ENCODE measurements around the gene SLC16A10.

GRCh38 chr6:111050261-111051023 lies 36.9 kb upstream of the SLC16A10 start:
- no peak for TF ChIP-seq EZH2 (IDR thresholded peaks at IDR 0.05; ENCODE audit: insufficient read depth, poor library complexity, severe bottlenecking)
- no peak for TF ChIP-seq EZH2phosphoT487 (IDR thresholded peaks at IDR 0.05; ENCODE audit: insufficient read depth, low read depth)

Measured in GM23248 (cell line).